Calu3 (cell line): Measurements from ENCODE around the gene MAD1L1. TPM values are rescaled to one million over a fixed set of nuclear protein-coding genes. Genes with fewer than 3 reads are reported as not detected.

Experiments
- BruUV-seq: library from RNA; stranded (reverse); fragments of 400-500 nt; replicated peaks from 2 replicates; lab custom pipeline; 2021; lab: Mats Ljungman, UMichigan
- CTCF ChIA-PET: fragments of 300-600 bp; sonication (Branson Sonifier 250); formaldehyde crosslinking; loops from one replicate; lab custom pipeline; 2022; ENCODE audit warnings: antibody characterized with exemption; lab: Charles Lee
- DNase-seq: peaks from one replicate; pipeline ENCODE4 v3.0.0; 2022
- H3K27ac Mint-ChIP-seq: one replicate; pipeline ENCODE4 v1.8.0; 2022; ENCODE audit warnings: mixed read lengths; ENCODE audit not compliant: unreplicated experiment
- H3K27me3 Mint-ChIP-seq: one replicate; pipeline ENCODE4 v1.8.0; 2022; ENCODE audit warnings: mixed read lengths; ENCODE audit not compliant: unreplicated experiment
- H3K36me3 Mint-ChIP-seq: one replicate; pipeline ENCODE4 v1.8.0; 2022; ENCODE audit warnings: mild to moderate bottlenecking, moderate library complexity, mixed read lengths; ENCODE audit not compliant: insufficient read depth, unreplicated experiment
- H3K4me1 Mint-ChIP-seq: one replicate; pipeline ENCODE4 v1.8.0; 2022; ENCODE audit warnings: mild to moderate bottlenecking, low read depth, mixed read lengths; ENCODE audit not compliant: unreplicated experiment
- H3K4me3 Mint-ChIP-seq: one replicate; pipeline ENCODE4 v1.8.0; 2022; ENCODE audit warnings: mild to moderate bottlenecking, low read depth, moderate library complexity, mixed read lengths; ENCODE audit not compliant: unreplicated experiment
- H3K9me3 Mint-ChIP-seq: one replicate; pipeline ENCODE4 v1.8.0; 2022; ENCODE audit warnings: low read depth, mixed read lengths; ENCODE audit not compliant: unreplicated experiment
- intact Hi-C: fragments of 100-400 bp; cut with micrococcal nuclease; formaldehyde crosslinking; loops from one replicate; pipeline ENCODE4 v1.10.0; 2022; ENCODE audit not compliant: unreplicated experiment
- total RNA-seq: library from RNA; stranded (reverse); gene quantifications from 2 replicates; pipeline ENCODE4 v1.2.3, GENCODE V29; 2022
- TF ChIP-seq, protein P1 (sequence below): fragments of 200-600 bp; IDR thresholded peaks from one replicate; pipeline ENCODE4 v1.8.0; 2022; ENCODE audit warnings: antibody characterized with exemption; ENCODE audit not compliant: unreplicated experiment

MAD1L1 gene
- total RNA-seq, 1 experiment from 2014 or later, result 86.0 TPM

DNA sequence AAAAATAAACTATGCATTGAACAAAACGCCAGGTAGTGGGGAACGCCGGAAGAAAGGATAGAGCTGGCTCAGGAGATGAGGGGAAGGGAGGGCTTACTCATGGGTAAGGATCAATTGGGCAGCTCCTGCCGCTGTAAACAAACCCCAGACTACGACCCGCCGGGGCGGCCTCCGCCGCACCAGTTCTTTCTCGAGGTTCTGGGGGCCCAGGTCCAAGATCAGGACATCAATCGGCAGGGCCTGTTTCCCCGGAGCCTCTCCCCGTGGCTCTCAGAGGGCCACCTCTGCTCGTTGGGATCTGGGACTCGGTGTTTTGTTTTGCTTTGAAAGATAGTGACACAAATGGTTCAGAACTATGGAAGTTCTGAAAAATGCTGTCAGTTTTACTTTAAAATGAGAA, 422.2 kb downstream of the MAD1L1 start:
- Mint-ChIP-seq H3K4me1 (no peaks in the 10 kb centered on the region), H3K4me3 (no peak overlapping the region), H3K27me3 (no peaks in the 10 kb centered on the region), H3K36me3 (peaks cover 6% of the 10 kb centered on the region), H3K27ac (no peak overlapping the region), H3K9me3 (no peaks in the 10 kb centered on the region)
- CTCF ChIA-PET, result no interaction called here
- no TSS peak for BruUV-seq
- intact Hi-C loops, result no loop called here
- TF ChIP-seq, protein P1, sequence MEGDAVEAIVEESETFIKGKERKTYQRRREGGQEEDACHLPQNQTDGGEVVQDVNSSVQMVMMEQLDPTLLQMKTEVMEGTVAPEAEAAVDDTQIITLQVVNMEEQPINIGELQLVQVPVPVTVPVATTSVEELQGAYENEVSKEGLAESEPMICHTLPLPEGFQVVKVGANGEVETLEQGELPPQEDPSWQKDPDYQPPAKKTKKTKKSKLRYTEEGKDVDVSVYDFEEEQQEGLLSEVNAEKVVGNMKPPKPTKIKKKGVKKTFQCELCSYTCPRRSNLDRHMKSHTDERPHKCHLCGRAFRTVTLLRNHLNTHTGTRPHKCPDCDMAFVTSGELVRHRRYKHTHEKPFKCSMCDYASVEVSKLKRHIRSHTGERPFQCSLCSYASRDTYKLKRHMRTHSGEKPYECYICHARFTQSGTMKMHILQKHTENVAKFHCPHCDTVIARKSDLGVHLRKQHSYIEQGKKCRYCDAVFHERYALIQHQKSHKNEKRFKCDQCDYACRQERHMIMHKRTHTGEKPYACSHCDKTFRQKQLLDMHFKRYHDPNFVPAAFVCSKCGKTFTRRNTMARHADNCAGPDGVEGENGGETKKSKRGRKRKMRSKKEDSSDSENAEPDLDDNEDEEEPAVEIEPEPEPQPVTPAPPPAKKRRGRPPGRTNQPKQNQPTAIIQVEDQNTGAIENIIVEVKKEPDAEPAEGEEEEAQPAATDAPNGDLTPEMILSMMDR, result no peak
- DNase-seq, result no peak

DNA sequence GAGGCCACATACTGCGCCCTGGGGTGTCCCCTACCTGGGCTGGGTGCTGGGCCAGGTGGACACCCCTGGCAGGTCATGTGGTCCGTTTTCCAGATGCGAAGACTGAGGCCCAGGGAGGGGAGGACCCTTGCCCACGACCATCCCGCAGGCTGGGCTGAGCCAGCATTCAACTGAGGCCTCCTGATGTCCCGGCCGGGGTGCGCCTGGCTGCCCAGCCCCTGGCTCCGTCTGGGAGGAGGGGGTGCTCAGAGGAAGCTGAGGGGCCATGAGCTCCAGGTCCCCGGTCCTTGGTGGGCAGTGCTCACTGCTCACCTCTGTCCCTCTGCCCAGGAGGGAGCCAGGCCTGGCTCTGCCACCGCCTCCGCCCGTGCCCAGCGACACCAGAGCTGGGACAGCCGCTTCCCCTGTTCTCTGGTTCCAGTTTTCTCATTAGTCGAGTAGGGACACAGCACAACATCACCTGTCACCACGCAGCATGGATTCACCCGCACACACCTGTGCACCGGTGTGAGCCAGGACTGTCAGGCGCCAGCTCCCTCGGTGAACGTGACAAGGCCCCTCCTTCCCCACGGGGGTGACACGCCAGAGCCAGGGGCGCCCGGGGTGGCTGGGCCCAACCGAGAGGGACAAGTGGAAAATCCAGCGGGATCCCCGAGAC, 423.0 kb downstream of the MAD1L1 start:
- CTCF ChIA-PET, result interaction anchor here (0.6 kb wide), 2 partner anchors 49 to 232 kb away, joined by 3 read pairs; no protein-coding TSS in a partner anchor
- Mint-ChIP-seq H3K9me3 (no peaks in the 10 kb centered on the region), H3K27me3 (no peaks in the 10 kb centered on the region), H3K4me1 (no peaks in the 10 kb centered on the region), H3K27ac (no peak overlapping the region), H3K4me3 (no peak overlapping the region), H3K36me3 (peaks cover 6% of the 10 kb centered on the region)
- TF ChIP-seq, protein P1, result no peak
- BruUV-seq, result no TSS peak
- intact Hi-C loops, result no loop called here
- DNase-seq, result no peak

DNA sequence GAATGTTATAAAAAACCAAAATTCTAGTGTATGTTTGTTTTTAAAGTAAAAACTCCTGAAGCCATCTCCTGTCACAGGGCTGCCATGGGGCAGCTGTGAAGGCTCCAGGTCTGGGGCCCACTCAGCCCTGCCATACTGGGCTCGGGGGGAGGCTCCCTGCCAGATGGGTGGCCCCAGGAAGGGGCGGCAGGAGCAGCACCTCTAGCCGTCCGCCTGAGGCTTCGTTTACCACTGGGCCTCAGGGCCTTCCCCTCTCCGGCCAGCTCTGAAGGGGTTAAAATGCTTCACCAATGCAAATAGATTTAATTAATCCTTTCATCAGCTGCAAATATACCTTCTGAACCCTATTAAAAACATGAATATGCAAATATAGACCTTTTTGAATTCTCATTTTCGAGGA, 423.7 kb downstream of the MAD1L1 start:
- no peaks in the 10 kb centered on the region for H3K4me1 Mint-ChIP-seq
- DNase-seq, result no peak
- BruUV-seq, result no TSS peak

DNA sequence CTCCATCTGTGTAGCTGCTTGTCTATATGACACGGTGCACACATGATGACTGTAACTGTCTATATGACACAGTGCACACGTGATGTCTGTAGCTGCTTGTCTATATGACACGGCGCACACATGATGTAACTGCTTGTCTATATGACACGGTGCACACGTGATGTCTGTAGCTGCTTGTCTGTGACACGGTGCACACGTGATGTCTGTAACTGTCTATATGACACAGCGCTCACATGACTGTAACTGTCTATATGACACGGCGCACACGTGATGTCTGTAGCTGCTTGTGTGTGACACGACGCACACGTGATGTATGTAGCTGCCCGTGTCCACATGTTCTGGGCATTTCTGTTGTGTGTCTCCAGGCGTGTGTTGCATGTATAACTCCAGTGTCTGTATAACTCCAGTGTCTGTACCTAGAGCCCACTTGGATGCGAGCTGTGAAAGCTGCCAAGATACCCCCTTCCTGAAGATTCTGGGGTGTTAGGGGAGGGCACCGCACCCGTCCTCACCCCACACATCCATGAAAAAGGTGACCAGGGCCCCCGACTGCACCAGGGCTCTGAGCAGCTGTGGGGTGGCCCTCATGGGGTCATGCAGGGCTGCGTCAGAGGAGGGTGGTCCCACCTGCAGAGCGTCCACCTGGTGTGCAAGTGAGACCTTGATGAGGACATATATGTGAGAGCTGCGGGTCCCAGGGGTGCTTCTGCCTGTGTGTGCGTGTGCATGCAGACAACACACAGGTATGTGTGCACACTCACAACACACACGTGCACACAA, 424.7 kb downstream of the MAD1L1 start:
- no peak for DNase-seq
- BruUV-seq, result no TSS peak

More for the DNA sequence above, 423.7 kb downstream of the MAD1L1 start:
- TF ChIP-seq, protein P1, result no peak
- Mint-ChIP-seq H3K27ac (no peak overlapping the region), H3K4me3 (no peak overlapping the region), H3K36me3 (peaks cover 3% of the 10 kb centered on the region), H3K27me3 (peaks cover 6% of the 10 kb centered on the region), H3K9me3 (no peaks in the 10 kb centered on the region)
- intact Hi-C loops, result no loop called here
- CTCF ChIA-PET, result interaction anchor here (0.6 kb wide), 1 partner anchor 48 kb away, joined by 3 read pairs; no protein-coding TSS in a partner anchor

More for the DNA sequence above, 424.7 kb downstream of the MAD1L1 start:
- Mint-ChIP-seq H3K36me3 (no peaks in the 10 kb centered on the region), H3K9me3 (peaks cover 4% of the 10 kb centered on the region), H3K27me3 (peaks cover 16% of the 10 kb centered on the region), H3K27ac (no peak overlapping the region), H3K4me1 (no peaks in the 10 kb centered on the region), H3K4me3 (no peak overlapping the region)
- intact Hi-C loops, result no loop called here
- CTCF ChIA-PET, result interaction anchor here (0.7 to 1.0 kb wide), 2 partner anchors 13 to 559 kb away, joined by 3 read pairs; no protein-coding TSS in a partner anchor
- TF ChIP-seq, protein P1, result no peak
